Testis (tissue), 2 donors: ENCODE results near the gene THRAP3.

Experiments used
- POLR2A ChIP-seq: fragments of 450-650 bp; IDR thresholded peaks from one replicate; pipeline ENCODE4 v1.6.1; 2017; ENCODE audit warnings: antibody characterized with exemption, mild to moderate bottlenecking, moderate library complexity
- TF ChIP-seq, protein P1 (sequence below), 3 experiments: fragments of 450-650 bp in 2 of 3; fragments of 200-600 bp in 1 of 3; sonication (generic) in 1 of 3; IDR thresholded peaks; one replicate each; pipeline ENCODE4 v1.5.1; 2016 to 2019; ENCODE audit warnings: antibody characterized with exemption in 3 of 3, mild to moderate bottlenecking in 2 of 3, moderate library complexity in 1 of 3

DNA sequence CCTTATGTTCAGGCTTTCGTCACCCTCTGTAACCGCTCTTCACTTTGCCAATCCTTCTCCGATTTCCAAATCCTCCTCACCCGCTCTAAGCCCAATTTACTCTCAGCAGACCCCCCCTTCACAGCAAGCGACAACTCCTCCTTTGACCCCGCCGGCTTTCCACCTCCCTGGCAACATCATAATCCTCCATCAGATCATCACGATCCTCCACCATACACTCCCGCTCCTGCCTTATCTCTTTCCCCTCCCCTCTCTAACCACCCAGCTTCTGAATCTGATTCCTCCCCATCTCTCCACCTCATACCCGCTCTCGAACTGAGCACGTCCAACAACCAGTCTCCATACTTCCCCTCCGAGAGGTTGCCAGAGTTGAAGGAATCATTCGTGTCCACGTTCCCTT, 106.7 kb downstream of the THRAP3 start:
- TF ChIP-seq, protein P1, sequence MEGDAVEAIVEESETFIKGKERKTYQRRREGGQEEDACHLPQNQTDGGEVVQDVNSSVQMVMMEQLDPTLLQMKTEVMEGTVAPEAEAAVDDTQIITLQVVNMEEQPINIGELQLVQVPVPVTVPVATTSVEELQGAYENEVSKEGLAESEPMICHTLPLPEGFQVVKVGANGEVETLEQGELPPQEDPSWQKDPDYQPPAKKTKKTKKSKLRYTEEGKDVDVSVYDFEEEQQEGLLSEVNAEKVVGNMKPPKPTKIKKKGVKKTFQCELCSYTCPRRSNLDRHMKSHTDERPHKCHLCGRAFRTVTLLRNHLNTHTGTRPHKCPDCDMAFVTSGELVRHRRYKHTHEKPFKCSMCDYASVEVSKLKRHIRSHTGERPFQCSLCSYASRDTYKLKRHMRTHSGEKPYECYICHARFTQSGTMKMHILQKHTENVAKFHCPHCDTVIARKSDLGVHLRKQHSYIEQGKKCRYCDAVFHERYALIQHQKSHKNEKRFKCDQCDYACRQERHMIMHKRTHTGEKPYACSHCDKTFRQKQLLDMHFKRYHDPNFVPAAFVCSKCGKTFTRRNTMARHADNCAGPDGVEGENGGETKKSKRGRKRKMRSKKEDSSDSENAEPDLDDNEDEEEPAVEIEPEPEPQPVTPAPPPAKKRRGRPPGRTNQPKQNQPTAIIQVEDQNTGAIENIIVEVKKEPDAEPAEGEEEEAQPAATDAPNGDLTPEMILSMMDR (IDR thresholded peaks at IDR 0.05): no peak
- TF ChIP-seq POLR2A: no peak
